HG03520 (cell line): ENCODE results near the gene VWC2.

ENCODE experiments used
- ATAC-seq: cut with Tn5 transposase; IDR thresholded peaks from one replicate; pipeline ENCODE4 v1.9.1; 2021; ENCODE audit warnings: mild to moderate bottlenecking, moderate library complexity; ENCODE audit not compliant: unreplicated experiment

The VWC2 gene

GRCh38 chr7:49773218-49773935 is at the start of gene VWC2:
TSS of gene VWC2 (plus strand) at chr7:49773638. CDS start at chr7:49775436, 1,798 bp downstream.
- no peak for ATAC-seq

- ATAC-seq = no peak
These were observed 49.4 kb upstream of the VWC2 start for GRCh38 chr7:49724071-49724470.

GRCh38 chr7:49731836-49732235 is 41.6 kb upstream of the VWC2 start:
- ATAC-seq = no peak

GRCh38 chr7:49762666-49763065 is 10.8 kb upstream of the VWC2 start:
- no peak for ATAC-seq

GRCh38 chr7:49763791-49764190 is 9.6 kb upstream of the VWC2 start:
- no peak for ATAC-seq

GRCh38 chr7:49766966-49767365 is 6.5 kb upstream of the VWC2 start:
- ATAC-seq = peak; percentile 80

GRCh38 chr7:49767719-49768118 is 5.7 kb upstream of the VWC2 start:
- no peak for ATAC-seq

GRCh38 chr7:49768254-49768653 is 5.2 kb upstream of the VWC2 start:
- ATAC-seq = no peak

- ATAC-seq = no peak
These were observed 4.6 kb upstream of the VWC2 start for GRCh38 chr7:49768835-49769234.

GRCh38 chr7:49769285-49769857 is 4.1 kb upstream of the VWC2 start:
- ATAC-seq = no peak

- ATAC-seq = no peak
These were observed 2.6 kb upstream of the VWC2 start for GRCh38 chr7:49770838-49771237.

GRCh38 chr7:49771427-49772176 is 1.8 kb upstream of the VWC2 start:
- ATAC-seq = peak; percentile 35

- no peak for ATAC-seq
These were observed 571 bp upstream of the VWC2 start for GRCh38 chr7:49772916-49773217.

GRCh38 chr7:49773936-49774458 is 559 bp downstream of the VWC2 start:
- no peak for ATAC-seq

- ATAC-seq = no peak
These were observed 1.1 kb downstream of the VWC2 start for GRCh38 chr7:49774459-49775064.

- no peak for ATAC-seq
These were observed 1.9 kb downstream of the VWC2 start for GRCh38 chr7:49775065-49775948.

GRCh38 chr7:49775949-49776443 is 2.6 kb downstream of the VWC2 start:
- no peak for ATAC-seq

- ATAC-seq = no peak
These were observed 3.6 kb downstream of the VWC2 start for GRCh38 chr7:49776994-49777393.

GRCh38 chr7:49778731-49779270 is 5.4 kb downstream of the VWC2 start:
- no peak for ATAC-seq

GRCh38 chr7:49780953-49781352 is 7.5 kb downstream of the VWC2 start:
- no peak for ATAC-seq
